CD4-positive, alpha-beta T cell (primary cell): Measurements from ENCODE around the gene CDK5R1. TPM values are rescaled to one million over a fixed set of nuclear protein-coding genes. Genes with fewer than 3 reads are reported as not detected.

Experiments
- ATAC-seq: fragments of 200-7000 bp; cut with Tn5 transposase; one replicate; pipeline ENCODE4 v1.10.0; 2022; ENCODE audit warnings: mild to moderate bottlenecking; ENCODE audit not compliant: poor library complexity
- CTCF ChIA-PET: fragments of 350-600 bp; sonication (Branson Sonifier 250); formaldehyde crosslinking; loops from one replicate; lab custom pipeline; 2021; ENCODE audit warnings: antibody characterized with exemption, inconsistent platforms; lab: Charles Lee
- POLR2A ChIA-PET: fragments of 350-600 bp; sonication (Branson Sonifier 250); formaldehyde crosslinking; loops from one replicate; lab custom pipeline; 2021; ENCODE audit warnings: antibody characterized with exemption, inconsistent platforms; lab: Charles Lee
- DNase-seq, 14 experiments: peaks; one replicate each; pipeline ENCODE4 v3.0.0-alpha.2; 2013 to 2020; ENCODE audit warnings: mixed read lengths in 2 of 14
- H3K27ac ChIP-seq, 2 donors: one replicate each; pipeline versions ENCODE4 v1.5.1 to v1.7.0; 2013; ENCODE audit warnings: low read length in 2 of 2, low read depth in 1 of 2, mild to moderate bottlenecking in 1 of 2
- H3K27me3 ChIP-seq, 2 experiments: 1 replicate in 1 of 2; 2 replicates in 1 of 2; pipeline versions ENCODE4 v1.6.1 to v1.7.0; 2013; ENCODE audit warnings: low read length in 2 of 2, control low read depth in 1 of 2, mild to moderate bottlenecking in 1 of 2, moderate library complexity in 1 of 2; ENCODE audit not compliant: insufficient read depth in 2 of 2, control insufficient read depth in 1 of 2
- H3K36me3 ChIP-seq: one replicate; pipeline ENCODE4 v1.6.1; 2013; ENCODE audit warnings: low read length, control low read depth; ENCODE audit not compliant: insufficient read depth
- H3K4me1 ChIP-seq: one replicate; pipeline ENCODE4 v1.6.1; 2013; ENCODE audit warnings: low read length, control low read depth; ENCODE audit not compliant: insufficient read depth
- H3K4me3 ChIP-seq: one replicate; pipeline ENCODE4 v1.5.1; 2013; ENCODE audit warnings: mild to moderate bottlenecking, low read length, moderate library complexity
- H3K9me3 ChIP-seq, 2 experiments: 1 replicate in 1 of 2; 2 replicates in 1 of 2; pipeline versions ENCODE4 v1.6.1 to v1.7.0; 2013; ENCODE audit warnings: low read length in 2 of 2, mild to moderate bottlenecking in 2 of 2, control low read depth in 1 of 2, moderate library complexity in 1 of 2; ENCODE audit not compliant: control insufficient read depth in 1 of 2, insufficient read depth in 1 of 2
- H3K27ac Mint-ChIP-seq: one replicate; pipeline ENCODE4 v1.8.0; 2020; ENCODE audit warnings: mixed read lengths
- H3K27me3 Mint-ChIP-seq: one replicate; pipeline ENCODE4 v1.8.0; 2021; ENCODE audit warnings: mixed read lengths
- H3K36me3 Mint-ChIP-seq: one replicate; pipeline ENCODE4 v1.8.0; 2021; ENCODE audit warnings: low read depth, mixed read lengths
- H3K4me1 Mint-ChIP-seq: one replicate; pipeline ENCODE4 v1.8.0; 2021; ENCODE audit warnings: low read depth, mixed read lengths
- H3K4me3 Mint-ChIP-seq: one replicate; pipeline ENCODE4 v1.8.0; 2020; ENCODE audit warnings: mild to moderate bottlenecking, mixed read lengths
- H3K9me3 Mint-ChIP-seq: one replicate; pipeline ENCODE4 v1.8.0; 2020; ENCODE audit warnings: mixed read lengths
- CTCF ChIP-seq: fragments of 200-600 bp; IDR thresholded peaks from one replicate; pipeline ENCODE4 v1.8.0; 2022; ENCODE audit warnings: antibody characterized with exemption, mild to moderate bottlenecking
- intact Hi-C, 2 experiments: fragments of 100-400 bp; cut with DNase I in 1 of 2; cut with micrococcal nuclease in 1 of 2; formaldehyde crosslinking; loops; one replicate each; pipeline versions ENCODE4 v1.15.1 to v1.9.0; 2023 to 2025; cut with DNase I, micrococcal nuclease
- total RNA-seq, 174 experiments: library from RNA in 2 of 174; stranded (reverse) in 2 of 174; gene quantifications; one replicate each; pipeline ENCODE4 v1.2.3 and lab custom pipeline; 2021 to 2026

CDK5R1 gene
- total RNA-seq, 2 experiments from 2014 or later, result 21.7 to 22.5 TPM

DNA sequence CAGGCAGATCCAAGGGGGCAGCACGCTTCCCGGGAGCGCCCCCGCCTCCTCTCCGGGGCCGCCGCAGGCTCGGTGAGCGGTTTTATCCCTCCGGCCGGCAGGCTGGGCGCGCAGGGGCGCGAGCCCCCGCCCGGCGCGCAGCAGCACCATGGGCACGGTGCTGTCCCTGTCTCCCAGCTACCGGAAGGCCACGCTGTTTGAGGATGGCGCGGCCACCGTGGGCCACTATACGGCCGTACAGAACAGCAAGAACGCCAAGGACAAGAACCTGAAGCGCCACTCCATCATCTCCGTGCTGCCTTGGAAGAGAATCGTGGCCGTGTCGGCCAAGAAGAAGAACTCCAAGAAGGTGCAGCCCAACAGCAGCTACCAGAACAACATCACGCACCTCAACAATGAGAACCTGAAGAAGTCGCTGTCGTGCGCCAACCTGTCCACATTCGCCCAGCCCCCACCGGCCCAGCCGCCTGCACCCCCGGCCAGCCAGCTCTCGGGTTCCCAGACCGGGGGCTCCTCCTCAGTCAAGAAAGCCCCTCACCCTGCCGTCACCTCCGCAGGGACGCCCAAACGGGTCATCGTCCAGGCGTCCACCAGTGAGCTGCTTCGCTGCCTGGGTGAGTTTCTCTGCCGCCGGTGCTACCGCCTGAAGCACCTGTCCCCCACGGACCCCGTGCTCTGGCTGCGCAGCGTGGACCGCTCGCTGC is 832 bp downstream of the CDK5R1 start:
- ATAC-seq (no peak), DNase-seq (peak in 7 of 14 experiments; percentile 23 to 60 (median 40))
- no peak for TF ChIP-seq CTCF
- Mint-ChIP-seq H3K27ac (peak overlapping the region; percentile 95), H3K4me1 (peaks cover 69% of the 10 kb centered on the region), H3K4me3 (peak overlapping the region; percentile 89), H3K36me3 (peaks cover 38% of the 10 kb centered on the region), H3K9me3 (no peaks in the 10 kb centered on the region), H3K27me3 (no peaks in the 10 kb centered on the region)
- no peaks in the 10 kb centered on the region for H3K9me3 ChIP-seq
- peaks cover 56% of the 10 kb centered on the region for H3K4me1 ChIP-seq
- ChIA-PET CTCF (interaction anchor here (0.8 to 3.3 kb wide), 6 partner anchors 26 to 171 kb away, joined by 3 to 21 read pairs (median 6); partner anchors contain the start of gene PSMD11), POLR2A (interaction anchor here (0.8 to 8.1 kb wide), 17 partner anchors 8 to 146 kb away, joined by 3 to 152 read pairs (median 6); partner anchors contain the start of genes C17orf75 and PSMD11)
- intact Hi-C loops, result loop anchor here (2.0 to 10.0 kb wide), 2 partner anchors 15 to 387 kb away; partner anchors contain the start of gene MYO1D (in 2 of the 2)
- peaks cover 19% of the 10 kb centered on the region for H3K36me3 ChIP-seq
- H3K27ac ChIP-seq, result peak overlapping the region in 1 of 2 donors; percentile 35
- peak overlapping the region; percentile 75 for H3K4me3 ChIP-seq
- H3K27me3 ChIP-seq, result no peaks in the 10 kb centered on the region

DNA sequence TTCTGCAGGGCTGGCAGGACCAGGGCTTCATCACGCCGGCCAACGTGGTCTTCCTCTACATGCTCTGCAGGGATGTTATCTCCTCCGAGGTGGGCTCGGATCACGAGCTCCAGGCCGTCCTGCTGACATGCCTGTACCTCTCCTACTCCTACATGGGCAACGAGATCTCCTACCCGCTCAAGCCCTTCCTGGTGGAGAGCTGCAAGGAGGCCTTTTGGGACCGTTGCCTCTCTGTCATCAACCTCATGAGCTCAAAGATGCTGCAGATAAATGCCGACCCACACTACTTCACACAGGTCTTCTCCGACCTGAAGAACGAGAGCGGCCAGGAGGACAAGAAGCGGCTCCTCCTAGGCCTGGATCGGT is 1.4 kb downstream of the CDK5R1 start:
- Histone ChIP-seq H3K27ac (peak overlapping the region in 1 of 2 donors; percentile 21), H3K36me3 (peaks cover 14% of the 10 kb centered on the region), H3K4me1 (peaks cover 61% of the 10 kb centered on the region), H3K4me3 (peak overlapping the region; percentile 75), H3K27me3 (no peaks in the 10 kb centered on the region), H3K9me3 (no peaks in the 10 kb centered on the region)
- POLR2A ChIA-PET, result interaction anchor here (0.9 to 8.1 kb wide), 9 partner anchors 10 to 120 kb away, joined by 3 to 152 read pairs (median 16); no protein-coding TSS in a partner anchor
- peaks cover 74% of the 10 kb centered on the region for H3K4me1 Mint-ChIP-seq
- intact Hi-C loops, result loop anchor here (2.0 to 10.0 kb wide), 2 partner anchors 15 to 387 kb away; partner anchors contain the start of gene MYO1D (in 2 of the 2)
- CTCF ChIA-PET, result interaction anchor here (3.3 kb wide), 1 partner anchor 36 kb away, joined by 12 read pairs; no protein-coding TSS in a partner anchor
- DNase-seq (no peak), ATAC-seq (no peak)
- no peaks in the 10 kb centered on the region for H3K27me3 Mint-ChIP-seq
- no peaks in the 10 kb centered on the region for H3K9me3 Mint-ChIP-seq
- peak overlapping the region; percentile 89 for H3K4me3 Mint-ChIP-seq
- H3K36me3 Mint-ChIP-seq, result peaks cover 38% of the 10 kb centered on the region
- no peak for TF ChIP-seq CTCF
- peak overlapping the region; percentile 95 for H3K27ac Mint-ChIP-seq

GRCh38 chr17:32488604-32489180 is 1.9 kb downstream of the CDK5R1 start:
- Mint-ChIP-seq H3K27ac (peak overlapping the region; percentile 95), H3K4me3 (peak overlapping the region; percentile 89), H3K4me1 (peaks cover 70% of the 10 kb centered on the region), H3K36me3 (peaks cover 33% of the 10 kb centered on the region), H3K9me3 (no peaks in the 10 kb centered on the region), H3K27me3 (no peaks in the 10 kb centered on the region)
- POLR2A ChIA-PET, result interaction anchor here (0.7 to 8.1 kb wide), 9 partner anchors 10 to 40 kb away, joined by 3 to 152 read pairs (median 16); no protein-coding TSS in a partner anchor
- Histone ChIP-seq H3K9me3 (no peaks in the 10 kb centered on the region), H3K36me3 (peaks cover 12% of the 10 kb centered on the region), H3K27ac (peak overlapping the region in 1 of 2 donors; percentile 21), H3K4me3 (peak overlapping the region; percentile 75), H3K27me3 (no peaks in the 10 kb centered on the region), H3K4me1 (peaks cover 64% of the 10 kb centered on the region)
- CTCF ChIA-PET, result interaction anchor here (1.1 to 3.3 kb wide), 3 partner anchors 27 to 388 kb away, joined by 3 to 12 read pairs (median 4); partner anchors contain the start of gene MYO1D
- no peak for DNase-seq
- no peak for TF ChIP-seq CTCF
- intact Hi-C loops, result loop anchor here (2.0 to 10.0 kb wide), 2 partner anchors 14 to 386 kb away; partner anchors contain the start of gene MYO1D (in 2 of the 2)
- no peak for ATAC-seq
